Right lobe of liver (tissue), 6 donors: ENCODE data around the gene ARHGAP4. TPM values are rescaled to one million over a fixed set of nuclear protein-coding genes. Genes with fewer than 3 reads are reported as not detected.

Source experiments
- ATAC-seq, 4 donors: fragments of 200-7000 bp; cut with Tn5 transposase; one replicate each; pipeline ENCODE4 v1.9.1; 2020; ENCODE audit warnings: mild to moderate bottlenecking in 4 of 4, moderate library complexity in 4 of 4
- DNase-seq, 3 donors: peaks; one replicate each; pipeline ENCODE4 v3.0.0-alpha.2; 2020
- H3K27ac ChIP-seq, 3 donors: fragments of 200-600 bp; one replicate each; pipeline ENCODE4 v1.8.0; 2022
- H3K27me3 ChIP-seq, 2 donors: fragments of 200-600 bp; one replicate each; pipeline ENCODE4 v1.8.0; 2022
- H3K36me3 ChIP-seq, 4 donors: fragments of 200-600 bp; sonication (generic) in 1 of 4; one replicate each; pipeline versions ENCODE4 v1.5.1 to v1.8.0; 2017 to 2022; ENCODE audit warnings: control low read depth in 1 of 4
- H3K4me1 ChIP-seq, 4 donors: fragments of 200-600 bp; sonication (generic) in 1 of 4; one replicate each; pipeline versions ENCODE4 v1.5.1 to v1.8.0; 2017 to 2022; ENCODE audit warnings: control low read depth in 1 of 4
- H3K4me3 ChIP-seq, 3 donors: fragments of 200-600 bp; one replicate each; pipeline ENCODE4 v1.8.0; 2022
- H3K9me3 ChIP-seq, 4 donors: fragments of 200-600 bp; sonication (generic) in 1 of 4; one replicate each; pipeline versions ENCODE4 v1.5.1 to v1.8.0; 2017 to 2022; ENCODE audit warnings: control low read depth in 1 of 4
- CTCF ChIP-seq, 4 donors: fragments of 200-600 bp in 3 of 4; fragments of 450-650 bp in 1 of 4; IDR thresholded peaks; one replicate each; pipeline versions ENCODE4 v1.5.1 to v1.8.0; 2016 to 2022; ENCODE audit warnings: antibody characterized with exemption in 4 of 4, mild to moderate bottlenecking in 2 of 4
- POLR2A ChIP-seq: fragments of 450-650 bp; IDR thresholded peaks from one replicate; pipeline ENCODE4 v1.6.1; 2017; ENCODE audit warnings: antibody characterized with exemption, mild to moderate bottlenecking
- WGBS: methylation state at CpG from one replicate; pipeline ENCODE4 v1.1.6; 2018; ENCODE audit warnings: low coverage, low lambda C conversion rate; ENCODE audit not compliant: insufficient coverage; ENCODE audit errors: missing lambda C conversion rate; 5-methylcytosine and 5-hydroxymethylcytosine counted together
- intact Hi-C, 2 donors: fragments of 100-400 bp; cut with DNase I; formaldehyde crosslinking; loops; one replicate each; pipeline versions ENCODE4 v1.11.2 to v1.14.1; 2022
- total RNA-seq, 6 experiments: library from RNA; depleted of rRNA in 2 of 6; stranded (reverse); fragments of >200 nt in 2 of 6; fragmentation: NEBNext Ultra II Directional in 3 of 6; extraction: Animal tissue kit (Norgen Biotek cat#: 25700) in 3 of 6; gene quantifications; one replicate each; pipeline versions ENCODE4 v1.1.0 to v1.2.4, GENCODE V29; 2016 to 2023
- donor health status: DM: no; HTN: yes; CAD: no.
- donor health status: DM: no; HTN: no; CAD: no.
- donor health status: DM: no; HTN: no; CAD: no.
- donor health status: DM: no; HTN: yes; CAD: no.
- donor health status: DM: no; HTN: yes; CAD: no.

Gene ARHGAP4
- total RNA-seq, 6 experiments from 2014 or later: 5.5 to 11.9 (median 8.7) TPM

- DNase-seq: no peak
- H3K36me3 ChIP-seq: peaks cover 0 to 52% (median 20%) of the 10 kb centered on the region in 4 donors
- intact Hi-C loops: no loop called here
These were observed 38.0 kb upstream of the ARHGAP4 start for GRCh38 chrX:153964105-153964504.

GRCh38 chrX:153963546-153963945, 37.5 kb upstream of the ARHGAP4 start:
- TF ChIP-seq CTCF (IDR thresholded peaks at IDR 0.05): no peak
- no peak for TF ChIP-seq POLR2A
- ATAC-seq: no peak
- intact Hi-C loops: no loop called here
- Histone ChIP-seq H3K27ac (no peak overlapping the region), H3K36me3 (peaks cover 0 to 58% (median 22%) of the 10 kb centered on the region in 4 donors), H3K4me1 (peaks cover 0 to 27% (median 0%) of the 10 kb centered on the region in 4 donors), H3K4me3 (no peak overlapping the region), H3K9me3 (no peaks in the 10 kb centered on the region), H3K27me3 (no peaks in the 10 kb centered on the region)
- DNase-seq: no peak
- WGBS: no CpG with 5 or more reads among the region's 12 CpGs

More at GRCh38 chrX:153964105-153964504, 38.0 kb upstream of the ARHGAP4 start:
- no peak for ATAC-seq
- Histone ChIP-seq H3K4me3 (no peak overlapping the region), H3K4me1 (peaks cover 0 to 33% (median 0%) of the 10 kb centered on the region in 4 donors), H3K27me3 (no peaks in the 10 kb centered on the region), H3K9me3 (no peaks in the 10 kb centered on the region), H3K27ac (no peak overlapping the region)
- TF ChIP-seq CTCF (IDR thresholded peaks at IDR 0.05): no peak
- no peak for TF ChIP-seq POLR2A
- WGBS: 100% methylated on average over 2 of the region's 14 CpGs

- Histone ChIP-seq H3K4me1 (peaks cover 0 to 6% (median 0%) of the 10 kb centered on the region in 4 donors), H3K4me3 (no peak overlapping the region), H3K27me3 (no peaks in the 10 kb centered on the region), H3K27ac (no peak overlapping the region), H3K36me3 (peaks cover 0 to 73% (median 29%) of the 10 kb centered on the region in 4 donors), H3K9me3 (no peaks in the 10 kb centered on the region)
- 100% methylated on average over 1 of the region's 11 CpGs for WGBS
- DNase-seq (no peak), ATAC-seq (no peak)
- intact Hi-C loops: no loop called here
- TF ChIP-seq CTCF (IDR thresholded peaks at IDR 0.05) (no peak), POLR2A (no peak)
These were observed 35.2 kb upstream of the ARHGAP4 start for GRCh38 chrX:153961292-153961691.

- Histone ChIP-seq H3K36me3 (peaks cover 0 to 77% (median 29%) of the 10 kb centered on the region in 4 donors), H3K27me3 (no peaks in the 10 kb centered on the region), H3K4me1 (peaks cover 0 to under 1% (median 0%) of the 10 kb centered on the region in 4 donors), H3K9me3 (no peaks in the 10 kb centered on the region), H3K27ac (no peak overlapping the region), H3K4me3 (no peak overlapping the region)
- TF ChIP-seq CTCF (IDR thresholded peaks at IDR 0.05) (no peak), POLR2A (no peak)
- intact Hi-C loops: no loop called here
- WGBS: 93% methylated on average over 16 of the region's 22 CpGs
- no peak for DNase-seq
- ATAC-seq: no peak
These were observed 34.7 kb upstream of the ARHGAP4 start for GRCh38 chrX:153960786-153961185.

- Histone ChIP-seq H3K27ac (no peak overlapping the region), H3K4me1 (no peaks in the 10 kb centered on the region), H3K36me3 (peaks cover 0 to 77% (median 29%) of the 10 kb centered on the region in 4 donors), H3K27me3 (no peaks in the 10 kb centered on the region), H3K9me3 (no peaks in the 10 kb centered on the region), H3K4me3 (no peak overlapping the region)
- TF ChIP-seq CTCF (IDR thresholded peaks at IDR 0.05) (no peak), POLR2A (no peak)
- ATAC-seq (no peak), DNase-seq (no peak)
- 73% methylated on average over 3 of the region's 16 CpGs for WGBS
- intact Hi-C loops: no loop called here
These were observed 34.0 kb upstream of the ARHGAP4 start for GRCh38 chrX:153960077-153960476.
